Right ventricle myocardium superior (tissue), 1 donor: ENCODE measurements around the gene EDN2. TPM values are rescaled to one million over a fixed set of nuclear protein-coding genes. Genes with fewer than 3 reads are reported as not detected.
A peak's percentile ranks its signal among the peaks of the same experiment; 100 is the strongest.

ENCODE experiments used
- ATAC-seq: fragments of 200-7000 bp; cut with Tn5 transposase; one replicate; pipeline ENCODE4 v1.9.1; 2020; ENCODE audit warnings: mild to moderate bottlenecking; ENCODE audit not compliant: poor library complexity
- DNase-seq: peaks from one replicate; pipeline ENCODE4 v3.0.0-alpha.2; 2020
- intact Hi-C: fragments of 100-400 bp; cut with DNase I; formaldehyde crosslinking; loops from one replicate; pipeline ENCODE4 v1.11.2; 2022
- long read RNA-seq: library from polyadenylated mRNA; unstranded; transcript quantifications from one replicate; pipeline ENCODE4 v2.0.0, GENCODE V29; 2021
- total RNA-seq: library from RNA; stranded (reverse); fragmentation: NEBNext Ultra II Directional; extraction: Animal tissue kit (Norgen Biotek cat#: 25700); gene quantifications from one replicate; pipeline ENCODE4 v1.2.1, GENCODE V29; 2021
- donor health status: DM: no; HTN: yes; CAD: no; lungs with severe emphysema.

EDN2 gene
- 0.27 TPM for total RNA-seq
- long read RNA-seq, result 0 reads

DNA sequence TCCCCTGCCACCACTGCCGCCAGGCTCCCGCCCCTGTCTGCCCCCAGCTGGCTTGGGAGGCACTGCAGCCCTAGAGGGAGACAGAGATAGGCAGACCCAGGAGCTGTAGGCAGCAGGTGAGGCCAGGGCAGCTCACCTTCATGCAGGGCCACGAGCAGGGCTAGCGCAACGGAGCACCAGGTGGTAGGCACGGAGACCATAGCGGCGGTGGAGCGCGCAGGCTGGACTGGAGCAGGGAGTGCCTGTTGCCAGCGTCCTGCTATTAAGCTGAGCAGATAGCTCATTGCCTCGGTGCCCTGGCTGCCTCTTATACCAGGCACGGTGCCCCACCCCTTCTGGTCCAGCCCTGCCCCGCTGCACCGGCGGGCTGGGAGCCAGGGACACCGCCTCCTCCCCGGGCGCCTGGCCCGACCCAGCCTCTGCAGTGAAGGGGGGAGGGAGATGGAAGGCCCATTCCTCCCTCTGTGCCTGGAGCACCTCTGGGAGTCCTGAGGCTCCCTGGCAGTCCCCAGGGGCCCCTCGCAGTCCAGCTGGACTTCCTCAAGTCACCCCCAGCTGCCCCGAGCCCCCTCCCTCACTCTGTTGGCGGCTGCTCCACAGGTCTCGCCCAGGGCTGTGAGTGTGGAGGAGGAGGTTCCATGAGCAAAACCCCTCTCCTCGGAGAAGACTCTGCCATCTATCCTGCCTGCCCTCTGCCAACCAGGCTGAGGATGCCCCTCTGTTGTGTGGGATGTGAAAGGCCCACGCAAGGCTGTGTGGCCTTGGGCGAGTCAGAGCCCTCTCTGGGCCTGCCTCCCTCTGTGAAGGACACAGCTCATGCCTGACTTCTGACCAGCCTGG, at the start of gene EDN2:
Gene EDN2, minus strand, starts transcription at position 282 of the 840 bp plus-strand sequence. Its CDS starts 82 bp downstream, at position 200.
- ATAC-seq, result peak; percentile 84
- intact Hi-C loops, result no loop called here

DNA sequence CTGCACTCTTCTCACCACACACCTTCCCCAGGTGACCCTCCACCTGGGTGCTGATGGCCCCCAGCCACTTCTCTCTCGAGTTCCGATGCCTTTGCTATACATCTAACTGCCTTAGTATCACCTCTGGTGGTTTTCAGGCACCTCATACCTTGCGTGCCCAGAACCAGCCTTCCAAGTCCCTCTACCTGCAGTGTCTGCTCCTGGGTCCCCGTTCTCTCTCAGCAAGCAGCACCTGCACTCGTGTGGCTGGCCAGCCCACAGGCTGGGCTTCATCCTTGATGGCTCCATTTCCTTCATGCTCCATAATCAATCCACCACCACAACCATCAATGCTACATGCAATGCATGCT, 49.2 kb upstream of the EDN2 start:
- intact Hi-C loops, result no loop called here
- ATAC-seq (no peak), DNase-seq (no peak)

More for the DNA sequence above, at the start of gene EDN2:
- peak; percentile 83 for DNase-seq

GRCh38 chr1:41533016-41533730, 48.7 kb upstream of the EDN2 start:
- DNase-seq (peak; percentile 42), ATAC-seq (no peak)
- intact Hi-C loops, result no loop called here

DNA sequence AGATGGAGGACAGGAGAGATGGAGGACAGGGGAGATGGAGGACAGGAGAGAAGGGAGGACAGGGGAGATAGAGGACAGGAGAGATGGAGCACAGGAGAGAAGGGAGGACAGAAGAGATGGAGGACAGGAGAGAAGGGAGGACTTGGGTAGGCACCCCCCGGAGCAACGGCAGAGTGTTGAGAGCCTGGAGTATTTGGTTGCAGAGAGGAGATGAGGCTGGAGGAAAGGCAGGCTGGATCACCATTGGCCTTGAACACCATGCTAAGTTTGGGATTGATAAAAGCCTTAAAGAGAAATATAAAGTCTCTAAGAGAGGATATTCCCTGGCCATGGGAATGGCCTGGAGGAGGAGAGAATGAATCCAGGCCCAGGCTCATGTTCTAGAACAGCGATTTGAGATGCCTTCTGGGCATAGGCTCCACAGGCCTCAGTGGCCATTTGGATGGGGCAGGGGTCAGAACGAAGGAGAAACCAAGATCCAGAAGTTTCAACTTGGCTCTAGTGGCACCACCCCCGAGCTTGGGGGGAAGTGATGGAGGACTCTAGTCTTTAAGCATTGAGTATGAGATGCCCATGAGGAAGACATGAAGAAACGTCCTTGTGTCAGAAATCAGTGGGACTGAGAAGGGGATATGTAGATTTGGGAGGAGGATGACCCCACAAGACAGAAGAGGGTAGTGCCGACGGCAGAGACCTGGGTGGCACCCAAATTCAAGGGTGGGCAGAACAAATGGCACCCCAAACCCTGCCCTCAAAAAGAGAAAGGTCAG, 47.9 kb upstream of the EDN2 start:
- no peak for ATAC-seq
- DNase-seq, result peak; percentile 18
- intact Hi-C loops, result no loop called here

DNA sequence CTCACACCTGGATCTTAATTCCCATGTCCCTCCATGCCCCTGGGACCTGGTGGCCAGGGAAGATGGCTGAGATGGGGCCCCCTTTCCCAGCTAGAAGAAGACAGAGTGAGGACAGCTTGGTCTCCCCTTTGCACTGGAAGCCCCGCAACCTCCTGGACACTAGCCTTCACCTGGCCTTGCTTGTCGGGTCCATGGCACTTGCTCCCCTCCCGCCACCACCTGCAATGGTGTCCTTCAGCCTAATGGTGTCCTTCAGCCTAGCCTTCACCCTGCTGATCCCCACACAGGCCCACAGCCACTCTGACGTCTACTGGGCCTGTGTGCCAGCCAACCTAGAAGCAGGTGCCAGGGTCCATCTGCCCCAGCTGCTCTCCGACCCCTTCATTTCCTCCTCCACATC, 45.9 kb upstream of the EDN2 start:
- no peak for ATAC-seq
- intact Hi-C loops, result no loop called here
- DNase-seq, result peak; percentile 14

DNA sequence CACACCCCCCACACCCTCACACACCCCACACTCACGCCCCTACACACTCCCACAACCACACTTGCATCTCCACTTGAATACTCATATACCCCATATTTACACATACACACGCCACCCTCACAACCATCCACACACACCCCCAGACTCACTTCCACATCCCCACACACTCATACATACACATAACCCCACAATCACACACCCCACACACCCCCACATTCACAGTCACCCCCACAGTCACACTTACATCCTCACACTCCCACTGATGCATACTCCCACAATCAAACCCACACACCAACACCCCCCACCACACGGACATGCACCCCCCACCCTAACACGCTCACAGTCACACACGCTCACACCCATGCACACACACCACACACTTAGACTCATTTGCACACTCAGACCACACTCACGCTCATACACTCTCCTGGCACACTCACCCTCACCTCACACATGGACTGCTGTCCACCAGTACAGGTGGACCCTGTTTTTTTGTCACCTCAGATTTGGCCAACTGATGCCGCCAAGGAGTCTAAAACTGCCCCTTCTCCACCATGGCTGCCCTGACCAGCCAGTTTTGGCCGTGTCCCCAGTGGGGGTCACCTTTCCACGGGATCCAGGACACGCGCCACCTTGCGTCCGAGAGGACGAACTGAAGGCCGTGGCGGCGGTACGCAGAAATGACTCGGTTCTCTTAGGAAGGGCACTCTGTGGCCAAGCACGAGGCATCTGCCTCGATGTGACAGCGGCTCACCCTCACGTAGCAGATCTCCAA, 45.3 kb upstream of the EDN2 start:
- ATAC-seq (no peak), DNase-seq (peak; percentile 10)
- intact Hi-C loops, result no loop called here

DNA sequence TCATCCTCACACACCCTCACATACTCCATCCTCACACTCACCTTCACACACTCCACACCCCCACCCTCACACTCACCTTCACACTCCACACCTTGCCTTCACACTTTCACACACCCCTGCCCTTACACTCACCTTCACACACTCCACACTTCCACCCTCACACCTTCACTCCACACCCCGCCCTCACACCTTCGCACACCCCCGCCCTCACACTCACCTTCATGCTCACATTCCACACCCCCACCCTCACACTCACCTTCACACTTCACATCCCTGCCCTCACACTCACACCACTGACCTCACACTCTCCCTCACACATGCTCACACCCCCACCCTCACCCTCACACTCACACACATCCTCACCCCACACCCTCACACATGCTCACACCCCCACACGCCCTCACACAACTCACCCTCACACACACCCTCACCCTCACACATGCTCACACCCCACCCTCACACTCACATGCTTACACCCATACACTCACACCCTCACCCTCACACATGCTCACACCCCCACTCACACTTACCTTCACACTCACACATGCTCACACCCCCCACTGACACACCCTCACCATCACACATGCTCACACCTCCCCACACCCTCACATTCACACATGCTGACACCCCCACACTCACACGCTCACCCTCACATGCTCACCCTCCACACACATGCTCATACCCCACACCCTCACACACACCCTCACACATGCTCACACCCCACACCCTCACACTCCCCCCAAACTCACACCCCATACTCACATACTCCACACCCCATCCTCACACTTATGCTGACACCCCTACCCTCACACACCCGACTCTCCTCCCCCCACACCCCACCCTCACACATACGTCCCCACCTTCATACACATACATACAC, 44.5 kb upstream of the EDN2 start:
- peak; percentile 5 for DNase-seq
- no peak for ATAC-seq
- intact Hi-C loops, result no loop called here

GRCh38 chr1:41528106-41528505, 43.6 kb upstream of the EDN2 start:
- no peak for DNase-seq
- no peak for ATAC-seq
- intact Hi-C loops, result no loop called here

- DNase-seq, result no peak
- no peak for ATAC-seq
- intact Hi-C loops, result no loop called here
These were observed 42.6 kb upstream of the EDN2 start for GRCh38 chr1:41526956-41527561.

DNA sequence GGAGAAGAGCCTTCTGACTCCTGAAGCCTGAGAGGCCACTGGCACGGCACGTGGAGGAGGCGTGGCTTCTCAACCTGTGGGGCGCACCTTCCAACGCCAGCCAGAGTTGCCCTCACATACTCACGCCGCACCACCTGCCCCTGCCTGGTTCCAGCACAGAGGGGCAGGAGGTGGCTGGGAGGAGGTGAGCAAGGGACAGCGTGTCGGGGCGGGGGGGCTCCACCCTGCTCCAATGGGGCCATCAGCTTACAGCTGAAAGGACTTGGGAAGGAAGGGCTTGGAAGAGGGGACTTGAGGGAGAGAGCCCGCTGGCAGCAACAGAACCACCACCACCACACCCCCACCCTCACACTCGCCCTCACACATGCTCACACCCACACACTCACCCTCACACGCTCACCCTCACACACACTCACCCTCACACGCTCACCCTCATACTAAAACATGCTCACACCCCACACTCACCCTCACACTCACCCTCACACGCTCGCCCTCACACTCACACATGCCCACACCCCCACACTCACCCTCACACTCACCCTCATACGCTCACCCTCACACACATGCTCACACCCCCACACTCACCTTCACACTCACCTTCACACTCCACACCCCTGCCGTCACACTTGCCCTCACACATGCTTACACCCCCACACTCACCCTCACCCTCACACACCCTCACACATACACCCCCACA, 41.6 kb upstream of the EDN2 start:
- DNase-seq (peak; percentile 34), ATAC-seq (no peak)
- intact Hi-C loops, result no loop called here

DNA sequence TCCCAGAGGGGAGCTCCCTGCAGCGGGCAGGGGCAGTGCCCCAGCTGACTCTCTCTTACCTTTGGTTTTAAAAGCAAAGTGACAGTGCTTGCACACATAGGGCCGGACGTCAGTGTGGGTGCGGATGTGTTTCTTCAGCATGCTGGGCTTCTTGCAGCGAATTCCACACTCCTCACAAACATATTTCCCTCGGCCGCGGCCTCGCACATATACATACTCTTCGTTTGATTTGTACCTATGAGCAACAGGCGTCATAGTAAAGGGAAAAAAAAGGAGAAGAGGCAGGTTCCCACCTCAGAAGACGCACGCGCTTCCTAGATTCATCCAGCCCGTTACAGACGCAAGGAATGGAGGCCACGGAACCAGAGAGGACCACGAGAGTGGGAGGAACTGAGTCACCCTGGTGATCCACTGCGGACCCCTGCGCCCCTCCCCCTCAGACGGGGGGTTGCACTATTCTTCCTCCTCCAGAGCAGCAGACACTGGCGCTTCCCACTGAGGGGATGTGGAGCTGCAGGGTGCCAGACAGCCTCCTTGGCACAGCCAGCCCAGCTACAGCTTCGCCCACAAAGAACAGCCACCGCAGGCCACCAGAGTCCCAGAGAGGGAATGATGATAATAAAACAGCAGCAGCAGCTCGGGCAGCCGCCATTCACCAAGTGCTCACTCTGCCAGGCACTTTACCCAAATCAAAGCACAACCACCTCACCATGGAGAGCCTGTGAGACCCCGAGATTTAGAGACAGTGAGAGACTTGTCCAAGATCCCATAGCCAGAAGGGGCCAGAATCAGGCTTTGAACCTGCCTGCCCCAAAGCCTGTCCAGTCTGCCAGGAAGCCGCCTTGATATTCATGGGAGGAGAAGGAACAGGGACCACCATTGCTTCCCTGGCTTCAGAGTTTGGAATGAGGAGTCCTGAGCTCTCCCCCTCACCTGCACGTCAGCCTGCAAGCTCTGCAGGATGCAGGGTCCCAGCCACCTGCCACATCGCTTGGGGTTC, 40.5 kb upstream of the EDN2 start:
- ATAC-seq (no peak), DNase-seq (no peak)
- intact Hi-C loops, result no loop called here

GRCh38 chr1:41523949-41524675, 39.6 kb upstream of the EDN2 start:
- DNase-seq, result no peak

GRCh38 chr1:41523071-41523470, 38.6 kb upstream of the EDN2 start:
- intact Hi-C loops, result no loop called here
- DNase-seq, result no peak
- ATAC-seq, result no peak

More at GRCh38 chr1:41523949-41524675, 39.6 kb upstream of the EDN2 start:
- intact Hi-C loops, result no loop called here
- ATAC-seq, result no peak

GRCh38 chr1:41521766-41522165, 37.3 kb upstream of the EDN2 start:
- ATAC-seq (no peak), DNase-seq (no peak)
- intact Hi-C loops, result no loop called here
